ENCODE measurements around the gene DHRS7B. TPM values are rescaled to one million over a fixed set of nuclear protein-coding genes. Genes with fewer than 3 reads are reported as not detected.
A peak's percentile ranks its signal among the peaks of the same experiment; 100 is the strongest.

Gene DHRS7B
- total and polyA plus RNA-seq, 12 donors = 17.1 to 48.6 (median 27.3) TPM

DNA sequence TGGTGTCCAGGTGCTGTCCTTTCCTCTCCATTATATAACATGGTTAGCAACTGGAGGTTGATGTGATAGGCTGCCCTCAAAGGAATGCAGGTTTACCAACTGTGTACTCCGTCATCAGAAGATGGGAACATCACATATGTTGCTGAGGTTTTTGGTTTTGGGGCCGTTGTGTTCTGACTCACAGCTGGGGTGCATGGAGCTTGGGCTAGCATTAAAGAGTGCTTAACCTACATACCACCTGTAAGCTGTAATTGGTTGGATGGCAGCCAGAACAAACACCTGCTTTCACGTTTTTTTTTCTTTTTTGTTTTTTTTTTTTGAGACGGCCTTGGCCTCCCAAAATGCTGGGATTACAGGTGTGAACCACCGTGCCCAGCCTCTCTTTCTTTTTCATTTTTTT is 66.3 kb downstream of the DHRS7B start:
- H3K36me3 ChIP-seq = peaks cover 0 to 64% (median 15%) of the 10 kb centered on the region in 9 donors
- TF ChIP-seq, protein P1, sequence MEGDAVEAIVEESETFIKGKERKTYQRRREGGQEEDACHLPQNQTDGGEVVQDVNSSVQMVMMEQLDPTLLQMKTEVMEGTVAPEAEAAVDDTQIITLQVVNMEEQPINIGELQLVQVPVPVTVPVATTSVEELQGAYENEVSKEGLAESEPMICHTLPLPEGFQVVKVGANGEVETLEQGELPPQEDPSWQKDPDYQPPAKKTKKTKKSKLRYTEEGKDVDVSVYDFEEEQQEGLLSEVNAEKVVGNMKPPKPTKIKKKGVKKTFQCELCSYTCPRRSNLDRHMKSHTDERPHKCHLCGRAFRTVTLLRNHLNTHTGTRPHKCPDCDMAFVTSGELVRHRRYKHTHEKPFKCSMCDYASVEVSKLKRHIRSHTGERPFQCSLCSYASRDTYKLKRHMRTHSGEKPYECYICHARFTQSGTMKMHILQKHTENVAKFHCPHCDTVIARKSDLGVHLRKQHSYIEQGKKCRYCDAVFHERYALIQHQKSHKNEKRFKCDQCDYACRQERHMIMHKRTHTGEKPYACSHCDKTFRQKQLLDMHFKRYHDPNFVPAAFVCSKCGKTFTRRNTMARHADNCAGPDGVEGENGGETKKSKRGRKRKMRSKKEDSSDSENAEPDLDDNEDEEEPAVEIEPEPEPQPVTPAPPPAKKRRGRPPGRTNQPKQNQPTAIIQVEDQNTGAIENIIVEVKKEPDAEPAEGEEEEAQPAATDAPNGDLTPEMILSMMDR (IDR thresholded peaks at IDR 0.05) = no peak
- ATAC-seq (no peak), DNase-seq (no peak)
- no peak overlapping the region for H3K4me3 ChIP-seq
- WGBS, 2 donors = 84 to 91% methylated on average over 5 of the region's 5 CpGs
- no peaks in the 10 kb centered on the region for H3K9me3 ChIP-seq
- no peaks in the 10 kb centered on the region for H3K27me3 ChIP-seq
- H3K4me1 ChIP-seq = peaks cover 3 to 39% (median 25%) of the 10 kb centered on the region in 9 donors
- intact Hi-C loops (cut with DNase I) = loop anchor here in 1 of 10 donors (10.0 kb wide), 1 partner anchor 48 kb away; no protein-coding TSS in a partner anchor
- H3K27ac ChIP-seq = peak overlapping the region in 1 of 10 donors; percentile 59

DNA sequence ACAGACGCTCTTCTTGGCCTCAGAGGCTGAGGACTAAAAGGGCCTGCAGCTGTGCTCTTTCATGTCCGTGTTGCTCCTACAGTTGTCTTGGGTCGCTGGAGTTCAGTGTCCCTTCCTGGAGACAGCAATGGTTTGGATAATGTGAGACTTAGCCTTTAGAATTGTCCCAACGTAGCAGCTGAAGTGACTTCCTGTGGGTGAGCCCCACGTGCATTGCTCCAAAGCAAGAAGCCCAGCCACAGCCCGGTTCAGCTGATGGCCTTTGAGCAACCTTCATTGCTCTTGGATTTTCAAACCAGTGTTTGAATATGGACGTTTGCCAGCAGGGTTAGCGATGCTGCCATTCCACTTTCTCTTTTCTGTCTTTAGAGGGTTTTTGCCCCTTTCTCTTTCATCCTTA is 67.5 kb downstream of the DHRS7B start:
- H3K4me3 ChIP-seq = no peak overlapping the region
- no peaks in the 10 kb centered on the region for H3K9me3 ChIP-seq
- H3K27me3 ChIP-seq = no peaks in the 10 kb centered on the region
- peak overlapping the region in 6 of 10 donors; percentile 14 to 60 (median 45) for H3K27ac ChIP-seq
- 38 to 50% methylated on average over 8 of the region's 8 CpGs for WGBS, 2 donors
- ATAC-seq (peak in 6 of 8 donors; percentile 23 to 62 (median 46)), DNase-seq (peak in 1 of 2 donors; percentile 18)
- TF ChIP-seq, protein P1 (IDR thresholded peaks at IDR 0.05) = no peak
- peaks cover 0 to 62% (median 18%) of the 10 kb centered on the region in 9 donors for H3K36me3 ChIP-seq
- H3K4me1 ChIP-seq = peaks cover 3 to 41% (median 26%) of the 10 kb centered on the region in 9 donors
- intact Hi-C loops (cut with DNase I) = loop anchor here in 1 of 10 donors (10.0 kb wide), 1 partner anchor 49 kb away; no protein-coding TSS in a partner anchor

DNA sequence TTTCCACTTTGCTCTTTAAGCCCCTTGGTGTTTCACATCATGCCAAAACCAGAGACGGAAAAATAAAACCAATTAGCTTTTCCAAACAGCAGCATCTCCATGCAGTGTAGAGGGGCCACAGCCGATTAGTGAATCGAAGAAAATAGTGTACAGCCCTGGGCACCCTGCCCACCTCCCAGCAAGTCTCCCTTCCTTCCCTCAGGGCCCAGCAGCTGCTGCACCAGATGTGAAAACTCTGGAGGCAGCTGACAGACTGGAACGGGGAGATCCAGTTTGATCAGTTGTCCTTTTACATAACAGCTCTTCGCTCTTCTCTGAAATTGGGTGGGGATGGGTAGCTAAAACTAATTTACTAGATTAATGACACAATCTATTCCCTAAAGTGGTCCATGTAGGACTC is 67.9 kb downstream of the DHRS7B start:
- no peaks in the 10 kb centered on the region for H3K9me3 ChIP-seq
- no peak overlapping the region for H3K4me3 ChIP-seq
- peaks cover 0 to 57% (median 18%) of the 10 kb centered on the region in 9 donors for H3K36me3 ChIP-seq
- no peaks in the 10 kb centered on the region for H3K27me3 ChIP-seq
- ATAC-seq (peak in 7 of 8 donors; percentile 38 to 76 (median 73)), DNase-seq (peak; percentile 52 to 67)
- WGBS, 2 donors = 52 to 66% methylated on average over 5 of the region's 5 CpGs
- H3K4me1 ChIP-seq = peaks cover 6 to 46% (median 31%) of the 10 kb centered on the region in 9 donors
- TF ChIP-seq, protein P1 (IDR thresholded peaks at IDR 0.05) = no peak
- intact Hi-C loops (cut with DNase I) = loop anchor here in 1 of 10 donors (10.0 kb wide), 1 partner anchor 50 kb away; no protein-coding TSS in a partner anchor
- H3K27ac ChIP-seq = peak overlapping the region in 7 of 10 donors; percentile 29 to 60 (median 49)

DNA sequence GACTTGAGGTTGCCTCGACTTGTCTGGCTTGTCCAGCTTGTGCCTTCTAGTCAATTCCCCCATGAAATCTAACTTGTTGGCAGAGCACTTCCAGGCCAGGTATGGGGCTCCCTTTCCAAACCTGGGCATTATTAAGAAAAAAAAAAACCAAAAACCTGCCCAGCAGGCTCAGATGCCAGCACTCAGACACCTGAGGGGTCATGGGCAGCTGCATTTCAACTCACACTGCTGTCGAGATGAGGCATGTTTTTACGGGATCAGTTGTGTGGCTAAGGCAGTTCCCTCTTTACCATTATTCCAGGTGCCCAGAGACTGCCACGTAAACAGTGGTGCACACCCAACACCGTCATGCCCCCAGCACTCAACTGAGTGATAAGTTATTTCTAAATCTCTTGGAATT is 69.4 kb downstream of the DHRS7B start:
- no peak for DNase-seq
- peaks cover 7 to 60% (median 39%) of the 10 kb centered on the region in 9 donors for H3K4me1 ChIP-seq
- intact Hi-C loops (cut with DNase I) = loop anchor here in 1 of 10 donors (10.0 kb wide), 1 partner anchor 51 kb away; no protein-coding TSS in a partner anchor
- no peaks in the 10 kb centered on the region for H3K9me3 ChIP-seq
- no peak for ATAC-seq
- H3K4me3 ChIP-seq = no peak overlapping the region
- no peak overlapping the region for H3K27ac ChIP-seq
- TF ChIP-seq, protein P1 (IDR thresholded peaks at IDR 0.05) = no peak
- peaks cover 0 to 52% (median 18%) of the 10 kb centered on the region in 9 donors for H3K36me3 ChIP-seq
- no peaks in the 10 kb centered on the region for H3K27me3 ChIP-seq
- WGBS, 2 donors = 88 to 94% methylated on average over 5 of the region's 5 CpGs

Measured in heart right ventricle (tissue), 16 donors.